Neural progenitor cell (in vitro differentiated cells): Measurements from ENCODE around the gene SEC14L1. TPM values are rescaled to one million over a fixed set of nuclear protein-coding genes. Genes with fewer than 3 reads are reported as not detected.

Experiments used
- DNase-seq: peaks from one replicate; pipeline ENCODE4 v3.0.0-alpha.2; 2016; ENCODE audit warnings: low spot score
- H2AFZ ChIP-seq: fragments of 200-600 bp; sonication (generic); replicated peaks from 2 replicates; pipeline ENCODE4 v1.6.1; 2016; ENCODE audit warnings: antibody characterized with exemption
- H3F3A ChIP-seq: fragments of 200-600 bp; sonication (generic); 2 replicates; pipeline ENCODE4 v1.6.1; 2016; ENCODE audit warnings: antibody characterized with exemption, low read depth
- H3K27ac ChIP-seq: fragments of 200-600 bp; sonication (generic); 2 replicates; pipeline ENCODE4 v1.5.1; 2016; ENCODE audit warnings: mild to moderate bottlenecking
- H3K27me3 ChIP-seq: fragments of 200-600 bp; sonication (generic); 2 replicates; pipeline ENCODE4 v1.6.1; 2016; ENCODE audit warnings: mild to moderate bottlenecking, moderate library complexity
- H3K36me3 ChIP-seq: fragments of 200-600 bp; sonication (generic); 2 replicates; pipeline ENCODE4 v1.5.1; 2016
- H3K4me1 ChIP-seq: fragments of 200-600 bp; sonication (generic); 2 replicates; pipeline ENCODE4 v1.6.1; 2016; ENCODE audit warnings: mixed run types
- H3K4me2 ChIP-seq: fragments of 200-600 bp; sonication (generic); 2 replicates; pipeline ENCODE4 v1.6.1; 2016
- H3K4me3 ChIP-seq: fragments of 200-600 bp; sonication (generic); 2 replicates; pipeline ENCODE4 v1.5.1; 2016
- H3K79me2 ChIP-seq: fragments of 200-600 bp; sonication (generic); 2 replicates; pipeline ENCODE4 v1.6.1; 2016; ENCODE audit warnings: low read depth
- H3K9ac ChIP-seq: fragments of 200-600 bp; sonication (generic); 2 replicates; pipeline ENCODE4 v1.6.1; 2016
- H3K9me3 ChIP-seq: fragments of 200-600 bp; sonication (generic); 2 replicates; pipeline ENCODE4 v1.5.1; 2016; ENCODE audit warnings: low read depth
- H4K20me1 ChIP-seq: fragments of 200-600 bp; sonication (generic); 2 replicates; pipeline ENCODE4 v1.6.1; 2016; ENCODE audit warnings: low read depth
- H3K27ac Mint-ChIP-seq: 3 replicates; pipeline ENCODE4 v1.8.0; 2021; ENCODE audit warnings: mixed read lengths
- H3K27me3 Mint-ChIP-seq: 2 replicates; pipeline ENCODE4 v1.8.0; 2022; ENCODE audit warnings: low read depth, mild to moderate bottlenecking, inconsistent platforms, moderate library complexity, mixed read lengths; ENCODE audit not compliant: insufficient read depth
- H3K36me3 Mint-ChIP-seq: 3 replicates; pipeline ENCODE4 v1.8.0; 2021; ENCODE audit warnings: mixed read lengths
- H3K4me1 Mint-ChIP-seq: 3 replicates; pipeline ENCODE4 v1.8.0; 2021; ENCODE audit warnings: mixed read lengths
- H3K4me3 Mint-ChIP-seq: 3 replicates; pipeline ENCODE4 v1.8.0; 2021; ENCODE audit warnings: mild to moderate bottlenecking, moderate library complexity, mixed read lengths
- H3K9me3 Mint-ChIP-seq: 3 replicates; pipeline ENCODE4 v1.8.0; 2020; ENCODE audit warnings: mixed read lengths
- CTCF ChIP-seq: fragments of 200-600 bp; sonication (generic); IDR thresholded peaks from 2 replicates; pipeline ENCODE4 v1.5.1; 2017; ENCODE audit warnings: antibody characterized with exemption, mild to moderate bottlenecking
- EZH2 ChIP-seq: fragments of 200-600 bp; sonication (generic); IDR thresholded peaks from 2 replicates; pipeline ENCODE4 v1.6.1; 2017; ENCODE audit warnings: antibody characterized with exemption, mild to moderate bottlenecking, moderate library complexity
- EZH2phosphoT487 ChIP-seq: fragments of 200-600 bp; sonication (generic); IDR thresholded peaks from 2 replicates; pipeline ENCODE4 v1.6.1; 2017; ENCODE audit warnings: antibody characterized with exemption
- total RNA-seq: library from RNA; depleted of rRNA; stranded (reverse); fragments of >200 nt; gene quantifications from 2 replicates; pipeline ENCODE4 v1.2.3, GENCODE V29; 2015; ENCODE audit warnings: low replicate concordance

SEC14L1 gene
- total RNA-seq, 1 donor from 2014 or later, result 75.0 TPM

GRCh38 chr17:77229786-77230435 lies 89.1 kb downstream of the SEC14L1 start:
- Mint-ChIP-seq H3K4me3 (no peak overlapping the region), H3K27me3 (peaks cover 6% of the 10 kb centered on the region), H3K4me1 (peaks cover 18% of the 10 kb centered on the region), H3K27ac (no peak overlapping the region), H3K9me3 (peaks cover 3% of the 10 kb centered on the region), H3K36me3 (peaks cover 3% of the 10 kb centered on the region)
- no peak overlapping the region for H3K27ac ChIP-seq
- H3K9me3 ChIP-seq, result no peaks in the 10 kb centered on the region
- peaks cover 6% of the 10 kb centered on the region for H3F3A ChIP-seq
- no peaks in the 10 kb centered on the region for H3K79me2 ChIP-seq
- H3K4me1 ChIP-seq, result peaks cover 9% of the 10 kb centered on the region
- H3K4me2 ChIP-seq, result no peak overlapping the region
- no peaks in the 10 kb centered on the region for H3K27me3 ChIP-seq
- no peak for DNase-seq
- no peak for TF ChIP-seq EZH2
- no peak for TF ChIP-seq EZH2phosphoT487
- TF ChIP-seq CTCF, result no peak
- H3K4me3 ChIP-seq, result no peak overlapping the region
- no peak overlapping the region for H2AFZ ChIP-seq
- H3K9ac ChIP-seq, result no peak overlapping the region
- H3K36me3 ChIP-seq, result no peaks in the 10 kb centered on the region
- H4K20me1 ChIP-seq, result no peaks in the 10 kb centered on the region

GRCh38 chr17:77230436-77230830 lies 89.7 kb downstream of the SEC14L1 start:
- TF ChIP-seq CTCF, result no peak
- TF ChIP-seq EZH2phosphoT487, result no peak
- Mint-ChIP-seq H3K4me1 (peaks cover 18% of the 10 kb centered on the region), H3K27me3 (peaks cover 6% of the 10 kb centered on the region)

GRCh38 chr17:77231076-77231871 lies 90.5 kb downstream of the SEC14L1 start:
- Histone ChIP-seq H3K4me3 (no peak overlapping the region), H3K9me3 (no peaks in the 10 kb centered on the region), H3K79me2 (no peaks in the 10 kb centered on the region), H2AFZ (no peak overlapping the region), H3K9ac (no peak overlapping the region), H3K4me1 (peaks cover 9% of the 10 kb centered on the region), H3K27ac (no peak overlapping the region), H3F3A (peaks cover 6% of the 10 kb centered on the region), H3K27me3 (no peaks in the 10 kb centered on the region), H3K4me2 (no peak overlapping the region), H4K20me1 (no peaks in the 10 kb centered on the region), H3K36me3 (no peaks in the 10 kb centered on the region)
- no peak for DNase-seq
- Mint-ChIP-seq H3K27me3 (peaks cover 7% of the 10 kb centered on the region), H3K36me3 (no peaks in the 10 kb centered on the region), H3K4me3 (no peak overlapping the region), H3K9me3 (no peaks in the 10 kb centered on the region), H3K4me1 (peaks cover 18% of the 10 kb centered on the region), H3K27ac (peak overlapping the region; percentile 8)
- no peak for TF ChIP-seq EZH2
- no peak for TF ChIP-seq CTCF
- no peak for TF ChIP-seq EZH2phosphoT487

More at GRCh38 chr17:77230436-77230830, 89.7 kb downstream of the SEC14L1 start:
- H3K9ac ChIP-seq, result no peak overlapping the region
- H3K36me3 ChIP-seq, result no peaks in the 10 kb centered on the region
- no peak overlapping the region for H3K4me3 ChIP-seq
- no peak overlapping the region for H3K27ac ChIP-seq
- no peaks in the 10 kb centered on the region for H3K9me3 Mint-ChIP-seq
- no peak overlapping the region for H2AFZ ChIP-seq
- DNase-seq, result no peak
- no peaks in the 10 kb centered on the region for H3K36me3 Mint-ChIP-seq
- H4K20me1 ChIP-seq, result no peaks in the 10 kb centered on the region
- no peaks in the 10 kb centered on the region for H3K9me3 ChIP-seq
- no peaks in the 10 kb centered on the region for H3K79me2 ChIP-seq
- H3K4me2 ChIP-seq, result no peak overlapping the region
- H3F3A ChIP-seq, result peaks cover 6% of the 10 kb centered on the region
- H3K27me3 ChIP-seq, result no peaks in the 10 kb centered on the region
- no peak overlapping the region for H3K27ac Mint-ChIP-seq
- no peak overlapping the region for H3K4me3 Mint-ChIP-seq
- peaks cover 9% of the 10 kb centered on the region for H3K4me1 ChIP-seq
